Central memory CD8-positive, alpha-beta T cell (primary cell): ENCODE results near the gene IDUA.
"Not testable (repeated sequence)": the region's sequence is repeated elsewhere in the genome, so short reads cannot be mapped to it uniquely, and the experiment has no call there.

Experiments used
- ATAC-seq: fragments of 150-1000 bp; cut with Tn5 transposase; replicated peaks from 2 replicates; pipeline ENCODE4 v1.10.0; 2022; ENCODE audit warnings: mild to moderate bottlenecking, moderate FRiP score, moderate number of reproducible peaks; ENCODE audit not compliant: poor library complexity, severe bottlenecking; ENCODE audit errors: extremely low read depth
- DNase-seq, 2 donors: peaks; one replicate each; pipeline ENCODE4 v3.0.0; 2021; ENCODE audit warnings: low spot score in 2 of 2
- H3K27ac Mint-ChIP-seq: one replicate; pipeline ENCODE4 v1.8.0; 2022; ENCODE audit warnings: low read depth, mild to moderate bottlenecking, moderate library complexity, mixed read lengths
- H3K27me3 Mint-ChIP-seq: one replicate; pipeline ENCODE4 v1.8.0; 2022; ENCODE audit warnings: mixed read lengths
- H3K36me3 Mint-ChIP-seq: one replicate; pipeline ENCODE4 v1.8.0; 2022; ENCODE audit warnings: mild to moderate bottlenecking, moderate library complexity, mixed read lengths; ENCODE audit not compliant: insufficient read depth
- H3K4me1 Mint-ChIP-seq: one replicate; pipeline ENCODE4 v1.8.0; 2022; ENCODE audit warnings: mixed read lengths
- H3K4me3 Mint-ChIP-seq: one replicate; pipeline ENCODE4 v1.8.0; 2022; ENCODE audit warnings: mild to moderate bottlenecking, moderate library complexity, mixed read lengths
- H3K9me3 Mint-ChIP-seq: one replicate; pipeline ENCODE4 v1.8.0; 2022; ENCODE audit warnings: mixed read lengths

The IDUA gene

DNA sequence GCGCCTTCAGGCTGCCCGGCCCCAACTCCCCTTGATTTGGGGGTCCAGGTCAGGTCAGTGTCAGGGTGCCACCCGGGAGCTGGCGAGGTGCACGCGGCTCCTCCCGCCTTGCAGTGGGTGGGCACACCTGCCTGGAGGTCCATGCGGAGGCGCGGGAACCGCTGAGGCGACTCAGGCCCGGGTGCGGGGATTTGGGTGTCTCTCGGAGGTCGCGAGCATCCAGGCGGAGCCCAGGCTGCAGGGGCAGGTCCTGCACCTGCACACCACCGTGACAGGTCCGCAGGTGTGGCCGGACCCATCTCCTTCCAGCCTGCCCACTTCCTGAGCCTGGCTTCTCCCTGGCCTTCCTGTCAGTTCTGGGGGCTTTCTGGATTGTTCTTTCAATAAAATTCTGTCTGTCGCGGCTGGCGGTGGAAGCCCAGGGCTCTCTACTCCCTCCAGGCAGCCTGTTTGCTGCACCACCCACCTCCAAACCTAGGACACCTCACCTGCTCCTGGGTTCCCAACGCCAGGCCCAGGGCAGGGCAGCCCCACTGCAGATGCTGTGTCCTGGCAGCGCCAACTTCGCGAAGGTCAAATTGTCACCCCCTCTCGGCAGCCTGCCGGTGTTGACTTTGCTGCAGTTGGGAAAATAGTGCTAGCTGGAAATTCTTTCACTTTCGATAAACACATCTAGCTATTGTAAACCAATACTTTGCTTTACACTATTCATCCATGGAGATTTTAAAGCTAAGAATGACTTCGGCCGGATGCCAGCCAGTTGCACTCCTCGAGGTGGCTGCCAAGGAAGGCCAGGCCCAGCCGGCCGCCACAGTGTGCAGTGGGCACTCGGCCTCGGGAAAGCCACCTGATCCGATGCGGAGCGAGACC, 60.5 kb downstream of the IDUA start:
- Mint-ChIP-seq H3K27me3 (peaks cover 49% of the 10 kb centered on the region), H3K4me1 (no peaks in the 10 kb centered on the region), H3K9me3 (no peaks in the 10 kb centered on the region), H3K4me3 (no peak overlapping the region), H3K36me3 (peaks cover 2% of the 10 kb centered on the region), H3K27ac (no peak overlapping the region)
- DNase-seq (no peak), ATAC-seq (no peak)

DNA sequence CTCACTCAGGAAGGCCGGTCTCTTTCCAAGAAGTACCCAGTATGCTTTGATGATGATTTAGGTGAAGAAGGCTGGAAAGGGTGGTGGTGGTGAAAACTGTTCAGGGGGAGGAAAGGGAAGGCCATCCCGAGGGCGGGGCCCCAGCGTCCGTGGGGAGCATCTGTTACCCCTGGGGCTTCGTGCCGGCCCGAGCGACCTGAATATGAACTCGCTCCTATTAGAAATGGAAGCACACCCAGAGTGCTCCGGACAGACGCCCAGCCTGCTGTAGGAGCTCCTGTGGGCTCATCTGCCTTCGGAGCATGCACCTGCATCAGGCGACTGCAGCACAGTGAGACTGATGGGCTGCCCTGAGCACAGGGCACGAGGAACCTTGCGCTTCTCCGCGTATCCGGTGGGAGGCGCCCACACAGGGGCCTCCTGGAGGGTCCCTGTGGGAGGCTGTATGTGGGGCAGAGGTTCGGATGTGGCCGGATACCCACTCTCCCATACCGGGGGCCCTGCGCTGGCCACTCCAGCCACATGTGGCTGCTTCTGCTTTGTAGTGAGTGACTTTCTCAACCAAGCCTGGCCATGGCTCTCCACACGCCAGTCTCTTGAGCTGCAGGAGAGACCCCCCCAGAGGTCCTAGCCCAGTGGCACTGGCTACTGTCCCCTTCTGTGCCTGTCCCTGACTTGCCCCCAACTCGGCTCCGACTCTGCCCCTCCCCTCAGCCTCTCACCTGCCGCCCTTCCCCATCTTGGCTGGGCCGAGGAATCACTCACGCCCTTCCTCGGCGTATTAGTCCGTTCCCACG, 61.3 kb downstream of the IDUA start:
- no peaks in the 10 kb centered on the region for H3K9me3 Mint-ChIP-seq
- ATAC-seq, result no peak
- no peak overlapping the region for H3K27ac Mint-ChIP-seq
- H3K4me1 Mint-ChIP-seq, result no peaks in the 10 kb centered on the region
- H3K36me3 Mint-ChIP-seq, result peaks cover 2% of the 10 kb centered on the region
- peaks cover 49% of the 10 kb centered on the region for H3K27me3 Mint-ChIP-seq
- H3K4me3 Mint-ChIP-seq, result no peak overlapping the region
- DNase-seq, result no peak

DNA sequence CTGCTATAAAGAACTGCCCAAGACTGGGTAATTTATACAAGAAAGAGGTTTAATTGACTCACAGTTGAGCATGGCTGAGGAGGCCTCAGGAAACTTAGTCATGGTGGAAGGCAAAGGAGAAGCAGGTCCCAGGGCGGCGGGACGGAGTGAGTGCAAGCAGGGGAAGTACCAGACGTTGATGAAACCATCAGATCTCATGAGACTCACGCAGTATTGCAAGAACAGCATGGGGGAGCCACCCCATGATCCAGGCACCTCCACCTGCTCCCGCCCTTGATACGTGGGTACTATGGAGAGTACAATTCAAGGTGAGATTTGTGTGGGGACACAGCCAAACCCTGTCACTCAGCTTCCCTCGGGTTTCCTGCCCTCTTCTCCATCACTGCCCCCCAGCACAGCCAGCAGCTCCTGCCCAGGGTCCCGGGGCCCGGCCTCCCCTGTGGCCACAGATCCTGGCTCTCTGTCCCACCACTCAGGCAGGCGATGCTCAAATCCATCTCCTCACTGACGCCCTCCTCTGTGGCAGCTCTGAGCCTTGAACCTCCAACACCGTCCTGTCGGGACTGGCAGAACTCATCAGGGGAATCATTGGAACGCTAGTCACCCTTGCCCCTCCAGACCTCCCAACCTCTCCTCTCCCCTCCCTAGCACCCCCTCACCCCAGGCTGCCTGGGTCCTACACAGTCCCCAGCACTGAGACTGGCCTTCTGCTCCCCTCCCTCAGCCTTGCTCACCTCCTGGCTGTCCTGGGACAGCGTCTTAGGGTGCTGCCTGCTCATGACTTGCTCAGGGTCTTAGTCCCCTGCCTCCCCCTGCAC, 62.1 kb downstream of the IDUA start:
- DNase-seq, result no peak
- no peaks in the 10 kb centered on the region for H3K4me1 Mint-ChIP-seq

DNA sequence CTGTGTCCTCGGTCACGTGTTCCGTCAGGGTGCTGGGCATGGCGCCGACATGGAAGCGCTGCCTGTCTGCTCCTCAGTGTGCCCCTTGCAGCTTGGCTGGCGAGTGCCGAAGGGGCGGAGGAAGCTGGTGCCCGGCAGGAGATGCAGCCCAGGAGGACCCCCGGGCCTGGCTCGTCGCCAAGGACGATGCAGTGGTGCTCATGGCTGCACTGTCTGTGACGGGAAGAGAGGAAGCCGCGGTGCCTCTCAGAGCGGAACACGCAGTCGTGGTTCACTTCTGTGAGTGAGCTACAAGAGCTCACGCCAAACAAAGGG, 62.7 kb downstream of the IDUA start:
- ATAC-seq, result no peak
- no peak overlapping the region for H3K4me3 Mint-ChIP-seq
- no peaks in the 10 kb centered on the region for H3K9me3 Mint-ChIP-seq
- peaks cover 2% of the 10 kb centered on the region for H3K36me3 Mint-ChIP-seq
- peaks cover 46% of the 10 kb centered on the region for H3K27me3 Mint-ChIP-seq
- no peak for DNase-seq
- H3K27ac Mint-ChIP-seq, result no peak overlapping the region
- H3K4me1 Mint-ChIP-seq, result no peaks in the 10 kb centered on the region

More for the DNA sequence above, 62.1 kb downstream of the IDUA start:
- ATAC-seq, result no peak
- H3K36me3 Mint-ChIP-seq, result peaks cover 2% of the 10 kb centered on the region
- peaks cover 49% of the 10 kb centered on the region for H3K27me3 Mint-ChIP-seq
- no peaks in the 10 kb centered on the region for H3K9me3 Mint-ChIP-seq
- H3K4me3 Mint-ChIP-seq, result no peak overlapping the region
- H3K27ac Mint-ChIP-seq, result no peak overlapping the region

DNA sequence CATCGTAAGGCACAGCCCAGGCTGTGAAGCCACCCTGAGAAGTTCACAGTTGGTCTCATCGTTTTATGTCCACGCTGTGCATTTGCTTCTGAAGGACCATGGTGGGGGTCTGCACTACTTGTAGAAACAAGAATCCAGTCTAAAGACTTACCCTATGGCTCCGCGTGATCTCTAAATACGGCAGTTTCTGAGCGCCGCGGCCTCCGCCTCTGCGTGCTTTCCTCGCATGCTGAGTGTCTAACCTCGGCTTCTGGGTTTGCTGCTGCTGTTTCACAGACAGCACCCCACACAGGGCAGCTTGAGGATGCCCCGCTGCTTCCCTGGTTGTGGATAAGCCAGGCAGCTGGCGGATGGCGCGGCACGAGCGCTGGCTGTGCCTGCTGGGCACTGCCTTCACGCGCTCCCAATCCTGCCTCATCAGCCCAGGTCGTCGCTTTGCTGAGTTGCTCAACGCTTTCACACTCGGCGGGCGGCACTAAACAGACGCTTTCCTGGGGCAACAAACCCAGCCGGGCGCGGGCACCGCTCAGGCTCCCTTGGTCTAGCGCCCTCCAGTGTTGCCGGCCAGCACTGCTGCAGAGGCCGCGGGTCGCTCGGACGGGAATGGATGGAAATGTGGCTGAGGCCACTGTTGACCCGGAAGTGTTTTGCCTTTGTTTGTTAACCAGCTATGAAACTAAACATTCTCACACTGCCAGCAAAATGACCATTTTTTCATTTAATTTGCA, 63.8 kb downstream of the IDUA start:
- H3K9me3 Mint-ChIP-seq, result no peaks in the 10 kb centered on the region
- no peaks in the 10 kb centered on the region for H3K4me1 Mint-ChIP-seq
- DNase-seq (no peak), ATAC-seq (no peak)
- H3K4me3 Mint-ChIP-seq, result no peak overlapping the region
- peaks cover 3% of the 10 kb centered on the region for H3K36me3 Mint-ChIP-seq
- H3K27me3 Mint-ChIP-seq, result peaks cover 35% of the 10 kb centered on the region
- H3K27ac Mint-ChIP-seq, result no peak overlapping the region

DNA sequence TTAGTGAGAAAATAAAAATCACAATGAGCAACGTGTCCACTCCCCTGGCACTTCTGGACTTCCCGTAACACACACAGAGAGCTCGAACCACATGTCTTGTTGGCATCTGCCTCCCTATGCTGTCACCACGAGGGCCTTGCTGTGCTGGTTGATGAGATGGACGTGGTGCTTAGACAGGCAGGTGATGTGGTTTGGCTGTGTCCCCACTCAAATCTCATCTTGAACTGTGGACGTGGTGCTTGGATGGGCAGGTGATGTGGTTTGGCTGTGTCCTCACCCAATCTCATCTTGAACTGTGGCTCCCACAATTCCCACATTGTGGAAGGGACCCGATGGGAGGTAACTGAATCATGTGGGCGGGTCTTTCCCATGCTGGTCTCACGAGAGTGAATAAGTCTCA, 64.6 kb downstream of the IDUA start:
- Mint-ChIP-seq H3K27me3 (peaks cover 33% of the 10 kb centered on the region), H3K9me3 (no peaks in the 10 kb centered on the region), H3K27ac (no peak overlapping the region), H3K4me3 (no peak overlapping the region), H3K36me3 (peaks cover 9% of the 10 kb centered on the region), H3K4me1 (peaks cover 8% of the 10 kb centered on the region)
- no peak for ATAC-seq
- DNase-seq, result no peak

DNA sequence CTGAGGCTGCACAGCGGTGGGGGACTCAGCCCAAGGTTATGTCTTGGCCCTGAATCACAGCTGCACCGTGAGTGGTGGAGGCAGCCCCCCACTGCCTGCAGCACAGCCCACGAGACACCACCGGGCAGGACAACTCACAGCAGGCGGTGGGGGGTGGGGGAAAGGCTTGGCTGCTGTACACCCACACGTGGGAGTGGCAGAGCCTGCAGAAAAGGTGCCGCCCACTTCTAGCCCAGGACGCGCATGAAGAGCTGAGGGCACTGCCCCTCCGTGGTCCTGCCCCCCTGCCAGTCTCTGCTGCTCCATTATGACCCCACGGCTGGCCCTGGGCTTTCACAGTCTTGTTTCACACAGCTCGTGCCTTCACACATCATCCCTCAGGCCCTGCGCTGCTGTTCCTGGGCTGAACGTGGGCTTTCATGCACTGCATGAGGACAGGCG, 65.4 kb downstream of the IDUA start:
- peaks cover 8% of the 10 kb centered on the region for H3K4me1 Mint-ChIP-seq
- peaks cover 7% of the 10 kb centered on the region for H3K36me3 Mint-ChIP-seq
- DNase-seq, result no peak
- H3K4me3 Mint-ChIP-seq, result no peak overlapping the region
- peaks cover 25% of the 10 kb centered on the region for H3K27me3 Mint-ChIP-seq
- H3K27ac Mint-ChIP-seq, result no peak overlapping the region
- ATAC-seq, result no peak
- no peaks in the 10 kb centered on the region for H3K9me3 Mint-ChIP-seq

DNA sequence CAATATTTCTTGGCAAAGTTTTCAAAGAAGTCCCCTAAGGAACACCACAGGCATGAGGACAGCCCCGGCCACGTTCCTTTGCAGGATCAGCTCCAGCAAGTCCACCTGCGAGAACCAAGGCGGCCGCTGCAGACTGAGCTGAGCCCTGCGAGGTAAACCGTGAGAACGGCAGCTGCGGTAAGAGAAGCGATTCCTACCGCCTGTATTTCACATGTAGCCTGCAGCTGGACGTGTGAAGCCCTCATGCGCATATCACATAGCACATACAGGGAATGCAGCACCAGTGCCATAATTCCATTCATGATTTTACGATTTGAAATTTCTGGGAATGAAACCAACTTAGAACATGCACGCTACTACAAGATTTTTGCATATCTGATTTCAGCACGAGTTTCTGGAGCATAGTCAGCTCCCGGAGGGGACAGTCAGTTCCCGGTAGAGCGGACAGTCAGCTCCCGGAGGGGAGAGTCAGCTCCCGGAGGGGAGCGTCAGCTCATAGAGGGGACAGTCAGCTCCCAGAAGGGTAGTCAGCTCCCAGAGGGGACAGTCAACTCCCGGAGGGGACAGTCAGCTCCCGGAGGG, 66.3 kb downstream of the IDUA start:
- Mint-ChIP-seq H3K27ac (no peak overlapping the region), H3K27me3 (peaks cover 16% of the 10 kb centered on the region), H3K4me3 (peak overlapping the region; percentile 31), H3K4me1 (peaks cover 8% of the 10 kb centered on the region), H3K36me3 (peaks cover 7% of the 10 kb centered on the region), H3K9me3 (no peaks in the 10 kb centered on the region)
- DNase-seq (no peak), ATAC-seq (no peak)

DNA sequence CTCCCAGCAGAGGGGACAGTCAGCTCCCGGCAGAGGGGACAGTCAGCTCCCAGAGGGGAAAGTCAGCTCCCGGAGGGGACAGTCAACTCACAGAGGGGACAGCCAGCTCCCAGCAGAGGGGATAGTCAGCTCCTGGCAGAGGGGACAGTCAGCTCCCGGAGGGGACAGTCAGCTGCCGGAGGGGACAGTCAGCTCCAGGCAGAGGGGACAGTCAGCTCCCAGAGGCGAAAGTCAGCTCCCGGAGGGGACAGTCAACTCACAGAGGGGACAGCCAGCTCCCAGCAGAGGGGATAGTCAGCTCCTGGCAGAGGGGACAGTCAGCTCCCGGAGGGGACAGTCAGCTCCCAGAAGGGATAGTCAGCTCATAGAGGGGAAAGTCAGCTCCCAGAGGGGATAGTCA, 67.0 kb downstream of the IDUA start:
- not testable (repeated sequence) for H3K27me3 Mint-ChIP-seq, ATAC-seq, H3K9me3 Mint-ChIP-seq, H3K4me3 Mint-ChIP-seq, H3K27ac Mint-ChIP-seq, H3K4me1 Mint-ChIP-seq, DNase-seq, H3K36me3 Mint-ChIP-seq
